IPS-18a (cell line): ENCODE results near the gene PYROXD2.

Source experiments
- H3K27ac ChIP-seq: one replicate; pipeline ENCODE4 v1.5.1; 2013; ENCODE audit warnings: low read length
- H3K27me3 ChIP-seq: one replicate; pipeline ENCODE4 v1.6.1; 2013; ENCODE audit warnings: mild to moderate bottlenecking, low read length; ENCODE audit not compliant: control insufficient read depth, insufficient read depth
- H3K36me3 ChIP-seq: one replicate; pipeline ENCODE4 v1.6.1; 2013; ENCODE audit warnings: low read depth, low read length; ENCODE audit not compliant: control insufficient read depth
- H3K4me1 ChIP-seq: one replicate; pipeline ENCODE4 v1.6.1; 2013; ENCODE audit warnings: low read depth, low read length; ENCODE audit not compliant: control insufficient read depth
- H3K4me3 ChIP-seq: one replicate; pipeline ENCODE4 v1.5.1; 2013; ENCODE audit warnings: low read length
- H3K9ac ChIP-seq: one replicate; pipeline ENCODE4 v1.6.1; 2013; ENCODE audit warnings: mild to moderate bottlenecking, low read length, moderate library complexity
- H3K9me3 ChIP-seq: one replicate; pipeline ENCODE4 v1.6.1; 2013; ENCODE audit warnings: low read depth, low read length; ENCODE audit not compliant: control insufficient read depth

The PYROXD2 gene

DNA sequence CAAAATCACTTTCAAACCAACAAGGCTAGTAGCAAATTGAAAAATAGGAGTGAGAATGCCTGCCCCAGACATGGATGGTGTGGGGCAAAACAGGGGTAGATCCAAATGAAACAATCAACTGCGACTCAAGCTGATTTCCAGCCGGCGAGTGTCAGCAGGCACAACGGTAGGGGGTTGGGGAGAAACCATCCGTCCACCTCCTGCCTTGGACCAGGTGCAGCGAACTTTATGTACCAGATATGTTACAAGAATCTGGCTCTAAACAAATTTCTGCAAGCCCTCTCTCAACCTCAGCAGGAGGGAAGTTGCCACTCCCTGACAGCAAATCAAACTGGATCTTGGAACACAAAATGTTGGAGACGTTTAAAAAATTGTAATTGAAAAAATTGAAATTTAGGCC lies 45.2 kb downstream of the PYROXD2 start:
- H3K4me1 ChIP-seq = peaks cover 23% of the 10 kb centered on the region
- H3K36me3 ChIP-seq = no peaks in the 10 kb centered on the region
- no peak overlapping the region for H3K9ac ChIP-seq

DNA sequence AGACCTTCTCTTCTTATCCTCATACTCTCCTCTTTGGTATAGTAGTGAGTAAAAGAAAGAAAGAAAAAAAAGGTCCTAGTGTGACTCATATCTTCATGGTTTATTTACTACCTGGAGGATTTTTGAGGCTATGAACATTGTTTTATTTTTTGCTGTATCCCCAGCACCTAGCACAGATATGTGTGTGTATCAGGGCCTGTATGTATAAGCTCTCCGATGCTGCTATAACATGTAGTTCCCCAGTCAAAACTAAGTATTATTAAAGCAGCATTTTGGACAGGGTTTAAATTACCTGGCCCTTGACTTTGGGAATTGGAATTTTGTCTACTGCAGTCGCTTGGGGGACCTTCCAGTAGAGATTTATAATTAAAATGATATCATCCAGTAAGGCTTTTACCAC lies 46.3 kb downstream of the PYROXD2 start:
- no peak overlapping the region for H3K27ac ChIP-seq
- no peaks in the 10 kb centered on the region for H3K36me3 ChIP-seq
- H3K9ac ChIP-seq = no peak overlapping the region
- H3K4me1 ChIP-seq = peaks cover 16% of the 10 kb centered on the region
- no peak overlapping the region for H3K4me3 ChIP-seq
- no peaks in the 10 kb centered on the region for H3K27me3 ChIP-seq
- no peaks in the 10 kb centered on the region for H3K9me3 ChIP-seq

More for the DNA sequence above, 45.2 kb downstream of the PYROXD2 start:
- H3K4me3 ChIP-seq = no peak overlapping the region
- no peaks in the 10 kb centered on the region for H3K27me3 ChIP-seq
- H3K9me3 ChIP-seq = no peaks in the 10 kb centered on the region
- no peak overlapping the region for H3K27ac ChIP-seq

GRCh38 chr10:98367604-98368451 lies 47.2 kb downstream of the PYROXD2 start:
- peaks cover 16% of the 10 kb centered on the region for H3K4me1 ChIP-seq
- H3K9ac ChIP-seq = no peak overlapping the region
- H3K9me3 ChIP-seq = no peaks in the 10 kb centered on the region
- H3K27me3 ChIP-seq = no peaks in the 10 kb centered on the region
- H3K36me3 ChIP-seq = no peaks in the 10 kb centered on the region
- H3K4me3 ChIP-seq = no peak overlapping the region
- no peak overlapping the region for H3K27ac ChIP-seq

DNA sequence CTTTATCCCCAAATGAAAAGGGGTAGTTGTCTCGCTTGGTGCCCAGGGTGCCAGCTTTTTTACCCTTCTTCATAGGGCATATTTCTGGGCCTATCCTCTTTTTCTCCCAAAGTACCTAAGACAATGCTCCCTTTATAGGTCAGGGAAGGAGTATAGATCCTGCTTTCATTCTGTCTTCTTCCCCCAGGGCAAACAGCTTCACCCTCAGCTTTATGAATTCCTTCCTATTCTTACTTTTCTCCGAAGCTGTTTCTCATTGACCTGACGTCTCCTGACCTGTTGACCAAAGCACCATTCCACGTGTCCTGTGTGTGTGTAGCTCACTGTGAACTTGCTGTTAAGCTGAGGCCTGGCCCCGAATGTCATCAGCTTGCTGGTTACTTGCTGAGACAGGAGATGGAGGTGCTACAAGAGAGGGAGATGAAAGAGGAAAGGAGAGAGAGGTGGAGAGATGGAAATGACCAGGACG lies 48.9 kb downstream of the PYROXD2 start:
- H3K9me3 ChIP-seq = no peaks in the 10 kb centered on the region
- peaks cover 16% of the 10 kb centered on the region for H3K4me1 ChIP-seq
- H3K9ac ChIP-seq = no peak overlapping the region
- H3K27ac ChIP-seq = no peak overlapping the region
- no peak overlapping the region for H3K4me3 ChIP-seq
- H3K27me3 ChIP-seq = no peaks in the 10 kb centered on the region
- no peaks in the 10 kb centered on the region for H3K36me3 ChIP-seq

GRCh38 chr10:98365406-98366061 lies 49.4 kb downstream of the PYROXD2 start:
- Histone ChIP-seq H3K4me3 (no peak overlapping the region), H3K27ac (no peak overlapping the region), H3K27me3 (no peaks in the 10 kb centered on the region), H3K36me3 (no peaks in the 10 kb centered on the region), H3K9ac (no peak overlapping the region), H3K4me1 (peaks cover 16% of the 10 kb centered on the region), H3K9me3 (no peaks in the 10 kb centered on the region)

DNA sequence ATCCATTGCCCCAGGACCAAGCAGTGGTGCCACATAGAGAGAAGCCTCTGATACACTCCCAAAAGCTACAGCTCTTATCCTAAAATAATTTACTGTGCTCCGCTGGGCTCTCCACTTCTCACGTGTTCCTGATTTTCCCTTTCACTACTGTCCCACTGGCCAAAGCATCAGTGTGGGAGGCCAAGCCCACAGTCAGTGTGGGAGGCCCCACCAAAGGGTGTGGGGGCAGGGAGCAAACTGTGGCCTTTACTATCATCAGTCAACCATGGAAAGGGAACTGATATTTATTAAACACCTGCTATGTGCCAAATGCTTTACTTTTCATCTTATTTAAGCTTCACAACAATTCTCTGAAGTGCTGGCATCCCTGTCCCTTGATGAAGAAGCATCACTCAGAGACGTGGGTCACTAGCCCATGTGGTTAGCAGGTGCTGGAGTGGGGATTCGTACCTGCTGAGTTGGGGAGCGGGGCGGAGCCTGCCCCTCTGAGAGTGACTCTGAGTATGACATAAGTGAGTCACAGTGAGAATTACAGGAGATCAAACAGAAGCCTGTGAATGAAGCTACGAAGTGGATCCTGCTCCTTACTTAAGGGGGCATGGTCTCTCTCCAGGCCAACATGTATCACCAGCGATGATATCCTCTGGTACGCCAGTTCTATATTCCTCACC lies 50.4 kb downstream of the PYROXD2 start:
- H3K36me3 ChIP-seq = no peaks in the 10 kb centered on the region
- H3K4me1 ChIP-seq = peaks cover 16% of the 10 kb centered on the region
- H3K9me3 ChIP-seq = no peaks in the 10 kb centered on the region
- H3K9ac ChIP-seq = no peak overlapping the region
- no peak overlapping the region for H3K4me3 ChIP-seq
- no peak overlapping the region for H3K27ac ChIP-seq
- H3K27me3 ChIP-seq = no peaks in the 10 kb centered on the region

DNA sequence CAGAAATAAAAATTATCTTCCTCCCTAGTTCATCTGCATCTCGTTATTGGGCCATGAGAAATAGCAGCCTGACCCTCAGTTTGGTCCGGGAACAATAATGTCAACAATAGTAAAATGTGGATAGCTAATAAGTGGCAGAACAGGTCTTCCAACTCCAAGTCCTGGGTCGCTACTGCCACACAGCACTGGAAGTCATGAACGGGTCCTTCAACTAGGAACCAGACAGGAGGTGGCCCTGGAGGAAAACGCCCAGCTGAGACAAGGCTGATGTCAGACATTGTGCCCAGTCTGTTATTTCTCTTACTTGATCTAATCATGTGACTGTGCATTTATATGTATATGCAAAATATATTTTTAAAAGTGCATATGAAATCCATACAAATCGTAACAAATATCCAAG lies 51.8 kb downstream of the PYROXD2 start:
- H3K4me3 ChIP-seq = no peak overlapping the region
- H3K9me3 ChIP-seq = no peaks in the 10 kb centered on the region
- no peak overlapping the region for H3K9ac ChIP-seq
- H3K27ac ChIP-seq = no peak overlapping the region
- H3K4me1 ChIP-seq = peaks cover 10% of the 10 kb centered on the region
- H3K36me3 ChIP-seq = no peaks in the 10 kb centered on the region
- H3K27me3 ChIP-seq = no peaks in the 10 kb centered on the region

- no peak overlapping the region for H3K4me3 ChIP-seq
- H3K9ac ChIP-seq = no peak overlapping the region
- H3K36me3 ChIP-seq = no peaks in the 10 kb centered on the region
- H3K9me3 ChIP-seq = no peaks in the 10 kb centered on the region
- H3K27me3 ChIP-seq = no peaks in the 10 kb centered on the region
- no peak overlapping the region for H3K27ac ChIP-seq
- H3K4me1 ChIP-seq = no peaks in the 10 kb centered on the region
These were observed 53.6 kb downstream of the PYROXD2 start for GRCh38 chr10:98361131-98362025.

DNA sequence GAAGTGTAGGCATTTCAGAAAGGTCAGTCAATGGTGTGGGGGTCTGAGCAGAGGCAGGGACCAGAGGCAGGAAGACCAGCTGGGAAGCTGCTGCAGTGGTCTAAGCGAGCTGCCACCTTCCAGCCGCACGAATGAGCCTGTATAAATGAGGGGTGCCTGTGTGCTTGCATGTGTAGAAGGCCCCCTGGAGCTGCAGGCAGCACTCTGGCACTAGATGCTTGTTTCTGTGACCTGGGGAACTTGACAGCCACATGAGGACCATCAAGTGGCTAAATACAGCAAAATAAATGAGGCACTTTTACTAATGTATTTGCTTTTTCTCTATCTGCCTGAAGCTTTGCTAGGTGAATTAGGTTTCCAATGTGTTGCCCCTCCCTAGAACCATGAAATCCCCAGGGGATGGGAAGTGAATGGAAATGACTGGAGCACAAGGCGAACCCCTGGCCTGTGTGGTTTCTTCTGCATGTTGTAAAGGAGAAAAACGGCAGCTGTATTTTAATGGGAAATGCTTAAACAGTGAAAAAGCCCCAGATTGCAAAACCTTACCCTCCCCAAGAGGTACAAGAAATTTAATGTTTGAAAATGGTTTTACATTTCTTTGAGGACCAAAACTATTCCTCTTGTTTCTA lies 57.7 kb downstream of the PYROXD2 start:
- H3K4me1 ChIP-seq = no peaks in the 10 kb centered on the region
- no peak overlapping the region for H3K9ac ChIP-seq
- no peaks in the 10 kb centered on the region for H3K36me3 ChIP-seq
- H3K4me3 ChIP-seq = no peak overlapping the region
- H3K27me3 ChIP-seq = no peaks in the 10 kb centered on the region
- H3K9me3 ChIP-seq = no peaks in the 10 kb centered on the region
- H3K27ac ChIP-seq = no peak overlapping the region

DNA sequence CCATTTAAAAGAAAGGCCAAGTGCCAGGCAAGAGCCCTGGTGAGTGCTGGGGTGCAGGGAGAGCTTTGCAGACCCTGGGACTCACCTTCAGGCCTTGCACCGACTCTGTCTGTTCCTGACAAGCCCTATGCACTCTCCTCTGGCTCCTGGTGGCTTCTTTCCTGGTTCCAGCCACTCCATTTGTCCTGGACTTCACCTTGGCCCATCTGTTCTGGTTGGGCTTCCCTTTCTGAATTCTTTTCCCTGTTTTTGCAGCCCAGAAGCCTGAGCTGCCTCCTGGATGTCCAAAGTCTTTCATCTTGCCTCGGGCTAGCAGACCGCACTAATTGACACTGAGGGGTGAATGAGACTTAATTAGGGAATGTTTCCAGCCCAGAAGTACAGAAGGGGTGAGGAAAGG lies 60.5 kb downstream of the PYROXD2 start:
- H3K4me1 ChIP-seq = no peaks in the 10 kb centered on the region
- H3K27ac ChIP-seq = no peak overlapping the region
- no peaks in the 10 kb centered on the region for H3K36me3 ChIP-seq
- no peak overlapping the region for H3K4me3 ChIP-seq
- H3K27me3 ChIP-seq = no peaks in the 10 kb centered on the region
- H3K9ac ChIP-seq = no peak overlapping the region
- no peaks in the 10 kb centered on the region for H3K9me3 ChIP-seq
